HepG2 (cell line): ENCODE data around the gene STK39. TPM values are rescaled to one million over a fixed set of nuclear protein-coding genes. Genes with fewer than 3 reads are reported as not detected.

Experiments
- ATAC-seq: fragments of 200-7000 bp; cut with Tn5 transposase; 3 replicates; pipeline ENCODE4 v1.9.1; 2020; ENCODE audit warnings: mild to moderate bottlenecking, moderate library complexity
- BruUV-seq: library from RNA; stranded (reverse); fragments of 400-500 nt; replicated peaks from 2 replicates; lab custom pipeline; 2021; lab: Mats Ljungman, UMichigan
- CTCF ChIA-PET: fragments of 300-600 bp; formaldehyde crosslinking; extraction: SDS; loops from one replicate; lab custom pipeline; 2021; ENCODE audit warnings: low total read pairs, inconsistent platforms, low intra/inter-chr PET ratio; lab: Yijun Ruan, JAX
- POLR2A ChIA-PET: fragments of 350-600 bp; sonication (Branson Sonifier 250); formaldehyde crosslinking; loops from one replicate; lab custom pipeline; 2020; ENCODE audit warnings: antibody characterized with exemption, inconsistent platforms; lab: Yijun Ruan, JAX
- DNase-seq: peaks from one replicate; pipeline ENCODE4 v3.0.0-alpha.2; 2015; ENCODE audit warnings: low spot score
- FAIRE-seq: peaks from 3 replicates; lab custom pipeline; 2011; peaks lifted over from hg19 to GRCh38; lab: Jason Lieb, UNC
- H2AFZ ChIP-seq: one replicate; pipeline ENCODE4 v1.6.1; 2011; ENCODE audit warnings: low read length, inconsistent platforms
- H3K27ac ChIP-seq: fragments of 300-600 bp; 3 replicates; pipeline ENCODE4 v1.8.0; 2011; ENCODE audit warnings: mixed run types, mild to moderate bottlenecking, mixed read lengths, low read length, inconsistent platforms; ENCODE audit not compliant: insufficient read depth; ENCODE audit errors: extremely low read length
- H3K27me3 ChIP-seq, 2 experiments: fragments of 200-600 bp in 1 of 2; 2 replicates in 1 of 2; 3 replicates in 1 of 2; pipeline versions ENCODE4 v1.6.0 to v1.8.0; 2011; ENCODE audit warnings: low read length in 2 of 2, mild to moderate bottlenecking in 2 of 2, moderate library complexity in 2 of 2, inconsistent platforms in 1 of 2; ENCODE audit not compliant: insufficient read depth in 2 of 2, control insufficient read depth in 1 of 2
- H3K36me3 ChIP-seq, 2 experiments: fragments of 200-600 bp in 1 of 2; replicated peaks in 1 of 2; 2 replicates in 1 of 2; 3 replicates in 1 of 2; pipeline versions ENCODE4 v1.5.1 to v1.8.0; 2011; ENCODE audit warnings: low read length in 2 of 2, inconsistent platforms in 1 of 2; ENCODE audit not compliant: insufficient read depth in 2 of 2, control insufficient read depth in 1 of 2
- H3K4me1 ChIP-seq: 2 replicates; pipeline ENCODE4 v1.5.1; 2012; ENCODE audit warnings: low read length, inconsistent platforms; ENCODE audit not compliant: insufficient read depth
- H3K4me2 ChIP-seq: 2 replicates; pipeline ENCODE4 v1.6.0; 2011; ENCODE audit warnings: low read depth, low read length, inconsistent platforms
- H3K4me3 ChIP-seq, 3 experiments: fragments of 200-600 bp in 1 of 3; sonication (generic), shearing (Covaris generic) in 1 of 3; replicated peaks in 1 of 3; 2 replicates each; pipeline ENCODE4 v1.5.1; 2011 to 2016; ENCODE audit warnings: low read length in 3 of 3, inconsistent platforms in 2 of 3, low read depth in 2 of 3, mild to moderate bottlenecking in 2 of 3, control low read depth in 1 of 3, mixed read lengths in 1 of 3; ENCODE audit not compliant: insufficient read depth in 1 of 3
- H3K79me2 ChIP-seq: one replicate; pipeline ENCODE4 v1.6.1; 2011; ENCODE audit warnings: low read length, inconsistent platforms; ENCODE audit not compliant: insufficient read depth
- H3K9ac ChIP-seq: 2 replicates; pipeline ENCODE4 v1.6.0; 2011; ENCODE audit warnings: mild to moderate bottlenecking, low read depth, low read length, inconsistent platforms; ENCODE audit not compliant: insufficient read depth
- H3K9me3 ChIP-seq: 2 replicates; pipeline ENCODE4 v1.5.1; 2012; ENCODE audit warnings: mild to moderate bottlenecking, low read length
- H4K20me1 ChIP-seq: 2 replicates; pipeline ENCODE4 v1.6.0; 2011; ENCODE audit warnings: inconsistent platforms, mild to moderate bottlenecking, low read length, moderate library complexity; ENCODE audit not compliant: insufficient read depth
- DRAP1 ChIP-seq: IDR thresholded peaks from 2 replicates; pipeline ENCODE4 v1.6.1; 2016; ENCODE audit warnings: missing genetic modification reagents, missing compliant biosample characterization
- FOXA1 ChIP-seq, 2 experiments: fragments of 450-650 bp in 1 of 2; sonication (generic) in 1 of 2; formaldehyde crosslinking in 1 of 2; IDR thresholded peaks; 2 replicates each; pipeline versions ENCODE4 v1.4.0 to v1.6.1; 2016 to 2020; ENCODE audit warnings: missing genetic modification reagents in 1 of 2
- GABPB1 ChIP-seq: IDR thresholded peaks from 2 replicates; pipeline ENCODE4 v1.6.1; 2016; ENCODE audit warnings: mild to moderate bottlenecking, missing genetic modification reagents, moderate library complexity, missing compliant biosample characterization
- ZNF280D ChIP-seq: sonication (generic); formaldehyde crosslinking; IDR thresholded peaks from 2 replicates; pipeline ENCODE4 v1.5.1; 2020; ENCODE audit warnings: mild to moderate bottlenecking, missing genetic modification reagents
- ZNF317 ChIP-seq: sonication (generic); formaldehyde crosslinking; IDR thresholded peaks from 2 replicates; pipeline ENCODE4 v1.5.0; 2020; ENCODE audit warnings: mild to moderate bottlenecking, missing genetic modification reagents
- ZNF569 ChIP-seq: sonication (generic); formaldehyde crosslinking; IDR thresholded peaks from 2 replicates; pipeline ENCODE4 v1.5.0; 2020; ENCODE audit warnings: mild to moderate bottlenecking, missing genetic modification reagents, moderate library complexity, borderline replicate concordance
- WGBS: methylation state at CpG from one replicate; pipeline ENCODE4 v1.1.6; 2017; ENCODE audit warnings: low lambda C conversion rate; 5-methylcytosine and 5-hydroxymethylcytosine counted together
- in situ Hi-C: cut with HindIII; loops from 2 replicates; pipeline ENCODE4 v1.10.0; 2017; ENCODE audit warnings: low pct_unique_long_range_greater_than_20kb; ENCODE audit not compliant: extremely low pct_ligation_motif_present
- intact Hi-C: fragments of 100-400 bp; cut with micrococcal nuclease; formaldehyde crosslinking; loops from one replicate; pipeline ENCODE4 v1.10.0; 2022; ENCODE audit not compliant: unreplicated experiment
- polyA plus RNA-seq, 8 experiments: library from polyadenylated mRNA; depleted of rRNA in 3 of 8; stranded (reverse) in 7 of 8; unstranded in 1 of 8; fragments of >200 nt; fragmentation: Illumina TruSeq in 4 of 8; extraction: Trizol in 4 of 8; gene quantifications; 2 replicates each; pipeline versions ENCODE4 v1.2.1 to v1.2.3, GENCODE V29; 2011 to 2016; ENCODE audit warnings: low read depth in 4 of 8, missing spikeins in 1 of 8, mixed read lengths in 1 of 8; ENCODE audit not compliant: insufficient read depth in 1 of 8
- total RNA-seq, 5 experiments: library from RNA; depleted of rRNA; stranded (reverse); fragments of >200 nt; fragmentation: Illumina TruSeq; extraction: Trizol; gene quantifications; 2 replicates each; pipeline ENCODE4 v1.2.3, GENCODE V29; 2016; ENCODE audit warnings: low read depth in 1 of 5

The STK39 gene
- total and polyA plus RNA-seq, 2 of the 13 experiments (the other 11 are each of a cell fraction or from before 2014, with no cell fraction given): 27.3 to 38.4 TPM

DNA sequence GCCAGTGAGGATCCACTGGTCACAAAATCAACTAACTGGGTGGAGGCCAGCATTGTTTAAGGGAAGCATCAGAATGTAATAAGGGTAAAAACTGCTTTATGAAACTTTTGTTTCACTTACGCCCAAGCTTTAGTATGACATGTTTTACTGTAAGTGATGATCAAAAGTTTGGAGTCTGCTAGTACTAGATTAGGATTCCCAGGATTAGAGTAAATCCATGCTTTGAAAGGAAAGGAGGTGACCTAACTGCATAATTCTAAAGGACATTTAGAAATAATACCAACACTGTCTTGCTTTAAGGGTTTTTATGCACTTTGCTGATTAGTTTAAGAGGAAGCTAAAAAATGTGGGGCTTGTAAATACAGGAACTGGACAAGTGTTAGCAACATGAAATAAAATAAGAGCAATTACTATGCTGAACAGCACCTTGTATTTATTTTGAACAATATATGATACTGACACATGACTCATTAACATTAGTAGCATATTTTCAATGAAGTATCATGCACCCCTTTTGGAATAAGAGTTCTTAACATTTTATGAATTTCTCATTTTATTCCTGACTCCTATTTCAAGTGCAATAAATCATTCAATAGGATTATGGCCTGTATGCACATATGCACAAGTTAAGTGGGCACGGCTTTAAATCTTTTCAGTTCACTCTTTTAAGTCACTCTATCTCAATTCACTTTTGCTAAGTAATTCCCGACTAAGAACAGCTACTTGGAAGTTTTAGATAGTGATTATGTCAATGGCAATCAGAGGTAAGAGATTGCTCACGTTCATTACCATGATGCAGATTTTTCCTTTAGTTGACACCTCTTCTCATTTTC is 62.5 kb downstream of the STK39 start:
- Histone ChIP-seq H2AFZ (no peak overlapping the region), H3K9me3 (no peaks in the 10 kb centered on the region), H3K27me3 (no peaks in the 10 kb centered on the region), H3K9ac (no peak overlapping the region), H3K4me2 (peak overlapping the region; percentile 34), H3K36me3 (peaks cover 2 to 5% of the 10 kb centered on the region in 2 experiments; a peak in 3 of 5 replicates), H3K4me3 (peak overlapping the region in 1 of 3 experiments; percentile 10; a peak in 1 of 6 replicates), H4K20me1 (no peaks in the 10 kb centered on the region), H3K4me1 (peaks cover 100% of the 10 kb centered on the region), H3K79me2 (peaks cover 65% of the 10 kb centered on the region), H3K27ac (peak overlapping the region; percentile 65)
- intact Hi-C loops (no loop called here), in situ Hi-C loops (no loop called here)
- no TSS peak for BruUV-seq
- DNase-seq (no peak), ATAC-seq (no peak), FAIRE-seq (no peak)
- TF ChIP-seq FOXA1 (IDR thresholded peaks at IDR 0.05) (no peak), FOXA1 (CRISPR knock-in tag; IDR thresholded peaks at IDR 0.05) (no peak), ZNF280D (CRISPR knock-in tag) (0 out of 2 replicates have a peak, but pooled peaks have one; percentile 7), ZNF317 (CRISPR knock-in tag) (0 out of 2 replicates have a peak, but pooled peaks have one; percentile 6), ZNF569 (no peak), GABPB1 (no peak), DRAP1 (CRISPR knock-in tag) (0 out of 2 replicates have a peak, but pooled peaks have one; percentile 16)
- ChIA-PET CTCF (no interaction called here), POLR2A (no interaction called here)
- WGBS: 74% methylated on average over 4 of the region's 4 CpGs
